ENCODE data around the gene LSG1. TPM values are rescaled to one million over a fixed set of nuclear protein-coding genes. Genes with fewer than 3 reads are reported as not detected.

Gene LSG1
- total RNA-seq, 1 experiment from 2014 or later: 39.7 TPM

DNA sequence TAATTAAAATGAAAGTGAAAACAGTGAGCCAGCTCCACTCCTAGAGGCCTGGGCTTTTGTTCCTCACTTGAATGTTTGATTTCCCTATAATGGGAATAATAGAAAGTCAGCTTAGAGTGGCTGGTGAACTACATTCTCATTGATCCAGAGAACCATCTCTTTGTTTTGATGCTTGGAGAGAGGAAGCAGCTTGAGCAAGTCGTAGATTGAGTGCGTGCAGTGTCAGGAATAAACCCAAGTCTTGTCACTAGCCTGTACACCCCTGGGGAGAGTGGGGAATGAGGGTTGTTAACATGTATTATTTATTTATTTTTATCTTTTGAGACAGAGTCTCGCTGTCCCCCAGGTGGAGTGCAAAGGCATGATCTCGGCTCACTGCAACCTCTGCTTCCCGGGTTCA lies 885 bp upstream of the LSG1 start:
- TF ChIP-seq SIN3A (IDR thresholded peaks at IDR 0.05; ENCODE audit: low read depth) (no peak), ZFX (IDR thresholded peaks at IDR 0.05) (no peak), JUND (IDR thresholded peaks at IDR 0.05) (no peak), EZH2 (IDR thresholded peaks at IDR 0.05) (no peak), ZNF274 (IDR thresholded peaks at IDR 0.05; ENCODE audit: low read depth, low read length) (no peak), YY1 (IDR thresholded peaks at IDR 0.05; ENCODE audit: extremely low read depth, insufficient replicate concordance, low read depth, low read length) (no peak), EGR1 (IDR thresholded peaks at IDR 0.05; ENCODE audit: low read depth) (no peak), RAD21 (IDR thresholded peaks at IDR 0.05; ENCODE audit: low read depth) (no peak), ELF1 (IDR thresholded peaks at IDR 0.05; ENCODE audit: borderline replicate concordance, low read depth) (no peak), POLR2A (IDR thresholded peaks at IDR 0.05; ENCODE audit: borderline replicate concordance, extremely low read depth, insufficient read depth, insufficient read length) (no peak), SP1 (IDR thresholded peaks at IDR 0.05; ENCODE audit: low read depth) (no peak), EZH2phosphoT487 (IDR thresholded peaks at IDR 0.05; ENCODE audit: borderline replicate concordance) (no peak)
- TF ChIP-seq, protein P1, sequence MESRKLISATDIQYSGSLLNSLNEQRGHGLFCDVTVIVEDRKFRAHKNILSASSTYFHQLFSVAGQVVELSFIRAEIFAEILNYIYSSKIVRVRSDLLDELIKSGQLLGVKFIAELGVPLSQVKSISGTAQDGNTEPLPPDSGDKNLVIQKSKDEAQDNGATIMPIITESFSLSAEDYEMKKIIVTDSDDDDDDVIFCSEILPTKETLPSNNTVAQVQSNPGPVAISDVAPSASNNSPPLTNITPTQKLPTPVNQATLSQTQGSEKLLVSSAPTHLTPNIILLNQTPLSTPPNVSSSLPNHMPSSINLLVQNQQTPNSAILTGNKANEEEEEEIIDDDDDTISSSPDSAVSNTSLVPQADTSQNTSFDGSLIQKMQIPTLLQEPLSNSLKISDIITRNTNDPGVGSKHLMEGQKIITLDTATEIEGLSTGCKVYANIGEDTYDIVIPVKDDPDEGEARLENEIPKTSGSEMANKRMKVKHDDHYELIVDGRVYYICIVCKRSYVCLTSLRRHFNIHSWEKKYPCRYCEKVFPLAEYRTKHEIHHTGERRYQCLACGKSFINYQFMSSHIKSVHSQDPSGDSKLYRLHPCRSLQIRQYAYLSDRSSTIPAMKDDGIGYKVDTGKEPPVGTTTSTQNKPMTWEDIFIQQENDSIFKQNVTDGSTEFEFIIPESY (IDR thresholded peaks at IDR 0.05; ENCODE audit: extremely low read depth, insufficient replicate concordance, low read length): no peak
- TF ChIP-seq, protein P2, sequence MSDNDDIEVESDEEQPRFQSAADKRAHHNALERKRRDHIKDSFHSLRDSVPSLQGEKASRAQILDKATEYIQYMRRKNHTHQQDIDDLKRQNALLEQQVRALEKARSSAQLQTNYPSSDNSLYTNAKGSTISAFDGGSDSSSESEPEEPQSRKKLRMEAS (IDR thresholded peaks at IDR 0.05): no peak
- TF ChIP-seq, protein P3, sequence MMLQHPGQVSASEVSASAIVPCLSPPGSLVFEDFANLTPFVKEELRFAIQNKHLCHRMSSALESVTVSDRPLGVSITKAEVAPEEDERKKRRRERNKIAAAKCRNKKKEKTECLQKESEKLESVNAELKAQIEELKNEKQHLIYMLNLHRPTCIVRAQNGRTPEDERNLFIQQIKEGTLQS (IDR thresholded peaks at IDR 0.05): no peak
- CTCF ChIA-PET: interaction anchor here (1.3 to 4.9 kb wide), 10 partner anchors 9 to 598 kb away, joined by 4 to 62 read pairs (median 8); partner anchors contain the start of gene XXYLT1
- peak overlapping the region; percentile 74 for H3K9ac ChIP-seq (ENCODE audit: low read length)
- no peaks in the 10 kb centered on the region for H3K9me3 ChIP-seq (ENCODE audit: control insufficient read depth in 1 of 2, insufficient read depth in 1 of 2, low read depth in 1 of 2, low read length in 2 of 2)
- RAD21 ChIA-PET (ENCODE audit: low non-redundant PET in 1 of 2, low total read pairs in 2 of 2, uncharacterized antibody in 2 of 2, unreplicated experiment in 2 of 2): interaction anchor here (2.0 to 2.2 kb wide), 2 partner anchors 10 kb away, joined by 11 to 13 read pairs; no protein-coding TSS in a partner anchor
- H2AFZ ChIP-seq (ENCODE audit: low read depth, low read length, poor library complexity, severe bottlenecking): peak overlapping the region; percentile 76
- peaks cover 7 to 19% of the 10 kb centered on the region in 2 experiments; a peak in 3 of 4 replicates for H3K4me1 ChIP-seq (ENCODE audit: control insufficient read depth in 1 of 2, insufficient read depth in 2 of 2, low read length in 2 of 2)
- intact Hi-C loops (cut with micrococcal nuclease): loop anchor here (1.0 to 5.0 kb wide), 2 partner anchors 341 to 587 kb away; no protein-coding TSS in a partner anchor
- no peak for ATAC-seq
- H4K20me1 ChIP-seq (ENCODE audit: insufficient read depth): peaks cover 12% of the 10 kb centered on the region; the same call in 1 of the 2 replicates
- POLR2A ChIA-PET: interaction anchor here (1.0 to 1.9 kb wide), 3 partner anchors 10 to 447 kb away, joined by 4 to 17 read pairs (median 9); partner anchors contain the start of gene FAM43A
- peaks cover 42% of the 10 kb centered on the region for H3K79me2 ChIP-seq (ENCODE audit: insufficient read depth, low read length)
- no peaks in the 10 kb centered on the region; the same call in 1 of the 2 replicates for H3K27me3 ChIP-seq (ENCODE audit: insufficient read depth, low read length)
- BruUV-seq (replicated peaks): TSS peak; percentile 97
- no peak for DNase-seq (ENCODE audit: low read depth, low spot score)
- peak overlapping the region; percentile 89 to 95 for H3K4me3 ChIP-seq (replicated peaks in 1 of 2; ENCODE audit: low read depth in 1 of 2, low read length in 2 of 2)
- H3K9me2 ChIP-seq (ENCODE audit: insufficient read depth): no peaks in the 10 kb centered on the region
- H3K27ac ChIP-seq (ENCODE audit: low read depth, low read length): peak overlapping the region; percentile 43; the same call in 1 of the 2 replicates
- peak overlapping the region; percentile 76 for H3K4me2 ChIP-seq (ENCODE audit: low read length)
- H3K36me3 ChIP-seq (ENCODE audit: control insufficient read depth in 1 of 2, insufficient read depth in 2 of 2, low read length in 2 of 2): peaks cover 9 to 14% of the 10 kb centered on the region in 2 experiments; a peak in 3 of 4 replicates

Measured in HCT116 (cell line).